Endothelial cell of umbilical vein (primary cell): ENCODE measurements around the gene TMEM175. TPM values are rescaled to one million over a fixed set of nuclear protein-coding genes. Genes with fewer than 3 reads are reported as not detected.

Source experiments
- BruUV-seq: library from RNA; stranded (reverse); fragments of 400-500 nt; replicated peaks from 2 replicates; lab custom pipeline; 2021; lab: Mats Ljungman, UMichigan
- CTCF ChIA-PET: fragments of 300-600, 350-600 bp; sonication (Branson Sonifier 250); formaldehyde crosslinking; loops from one replicate; lab custom pipeline; 2021; ENCODE audit warnings: antibody characterized with exemption, inconsistent platforms; lab: Charles Lee
- POLR2A ChIA-PET: fragments of 300-600, 350-600 bp; sonication (Branson Sonifier 250); formaldehyde crosslinking; loops from one replicate; lab custom pipeline; 2021; ENCODE audit warnings: antibody characterized with exemption, inconsistent platforms; lab: Charles Lee
- DNase-seq: peaks from one replicate; pipeline ENCODE4 v3.0.0-alpha.2; 2011; ENCODE audit warnings: low read depth, low spot score
- FAIRE-seq: peaks from 2 replicates; lab custom pipeline; 2011; peaks lifted over from hg19 to GRCh38; lab: Jason Lieb, UNC
- H2AFZ ChIP-seq: 2 replicates; pipeline ENCODE4 v1.6.0; 2012; ENCODE audit warnings: low read depth, low read length, control low read depth, inconsistent platforms
- H3K27ac ChIP-seq: 2 replicates; pipeline ENCODE4 v1.5.1; 2011; ENCODE audit warnings: low read depth, mild to moderate bottlenecking, control low read depth, low read length, moderate library complexity; ENCODE audit not compliant: insufficient read depth
- H3K27me3 ChIP-seq, 2 experiments: 2 replicates each; pipeline versions ENCODE4 v1.6.0 to v1.6.1; 2011; ENCODE audit warnings: low read length in 2 of 2, mixed read lengths in 1 of 2; ENCODE audit not compliant: control insufficient read depth in 2 of 2, insufficient read depth in 2 of 2
- H3K36me3 ChIP-seq, 2 experiments: 2 replicates in 1 of 2; 3 replicates in 1 of 2; pipeline ENCODE4 v1.5.1; 2011; ENCODE audit warnings: low read length in 2 of 2, mild to moderate bottlenecking in 1 of 2, moderate library complexity in 1 of 2; ENCODE audit not compliant: control insufficient read depth in 2 of 2, insufficient read depth in 2 of 2; ENCODE audit errors: extremely low read depth in 1 of 2
- H3K4me1 ChIP-seq: 3 replicates; pipeline ENCODE4 v1.5.1; 2011; ENCODE audit warnings: mild to moderate bottlenecking, low read length; ENCODE audit not compliant: control insufficient read depth, insufficient read depth; ENCODE audit errors: extremely low read depth
- H3K4me2 ChIP-seq: 2 replicates; pipeline ENCODE4 v1.6.1; 2011; ENCODE audit warnings: low read length, control low read depth, mixed read lengths; ENCODE audit not compliant: insufficient read depth
- H3K4me3 ChIP-seq, 3 experiments: fragments of 200-600 bp in 1 of 3; sonication (generic), shearing (Covaris generic) in 1 of 3; replicated peaks in 1 of 3; 2 replicates each; pipeline ENCODE4 v1.5.1; 2011 to 2016; ENCODE audit warnings: control low read depth in 3 of 3, low read length in 3 of 3, mild to moderate bottlenecking in 2 of 3, inconsistent platforms in 1 of 3, low read depth in 1 of 3, moderate library complexity in 1 of 3; ENCODE audit not compliant: insufficient read depth in 1 of 3
- H3K79me2 ChIP-seq: 2 replicates; pipeline ENCODE4 v1.6.0; 2012; ENCODE audit warnings: low read length, inconsistent platforms; ENCODE audit not compliant: control insufficient read depth, insufficient read depth
- H3K9ac ChIP-seq: replicated peaks from 2 replicates; pipeline ENCODE3; 2011; ENCODE audit warnings: low read length, control low read depth; ENCODE audit not compliant: insufficient read depth; ENCODE audit errors: extremely low read depth
- H3K9me1 ChIP-seq: replicated peaks from 3 replicates; pipeline ENCODE4 v1.6.0; 2011; ENCODE audit warnings: mild to moderate bottlenecking, low read length; ENCODE audit not compliant: control insufficient read depth, insufficient read depth; ENCODE audit errors: extremely low read depth
- H3K9me3 ChIP-seq: replicated peaks from 2 replicates; pipeline ENCODE4 v1.5.1; 2012; ENCODE audit warnings: low read length, inconsistent platforms; ENCODE audit not compliant: control insufficient read depth, insufficient read depth
- H4K20me1 ChIP-seq: replicated peaks from 2 replicates; pipeline ENCODE3; 2011; ENCODE audit warnings: mild to moderate bottlenecking, low read length; ENCODE audit not compliant: control insufficient read depth, insufficient read depth; ENCODE audit errors: extremely low read depth
- EZH2 ChIP-seq: IDR thresholded peaks from 2 replicates; pipeline ENCODE4 v1.6.1; 2012; ENCODE audit warnings: borderline replicate concordance, low read depth, mild to moderate bottlenecking, moderate library complexity, low read length, inconsistent platforms; ENCODE audit not compliant: severe bottlenecking
- FOS ChIP-seq: IDR thresholded peaks from 2 replicates; pipeline ENCODE4 v1.6.1; 2011; ENCODE audit warnings: mild to moderate bottlenecking, low read length, moderate library complexity, borderline replicate concordance; ENCODE audit not compliant: insufficient read depth
- GATA2 ChIP-seq: IDR thresholded peaks from 2 replicates; pipeline ENCODE4 v1.7.0; 2011; ENCODE audit warnings: low read depth, mild to moderate bottlenecking, moderate library complexity, mixed read lengths, low read length; ENCODE audit not compliant: insufficient read length, insufficient read depth
- JUN ChIP-seq: IDR thresholded peaks from 2 replicates; pipeline ENCODE4 v1.6.1; 2011; ENCODE audit warnings: borderline replicate concordance, low read depth; ENCODE audit not compliant: insufficient read length, insufficient read depth
- MYC ChIP-seq: IDR thresholded peaks from one replicate; pipeline ENCODE4 v1.6.1; 2011; ENCODE audit warnings: mild to moderate bottlenecking, low read depth, low read length
- POLR2A ChIP-seq: IDR thresholded peaks from 2 replicates; pipeline ENCODE4 v1.6.1; 2012; ENCODE audit warnings: low read depth, mild to moderate bottlenecking, control low read depth, low read length
- POLR2AphosphoS5 ChIP-seq: IDR thresholded peaks from 2 replicates; pipeline ENCODE4 v1.6.1; 2012; ENCODE audit warnings: low read depth, mild to moderate bottlenecking, control low read depth, low read length, moderate library complexity; ENCODE audit not compliant: insufficient read depth
- dilution Hi-C: fragments of 300-500 bp; cut with MboI; formaldehyde crosslinking; loops from one replicate; pipeline ENCODE4 v1.15.0; 2019; ENCODE audit warnings: low sequenced_read_pairs; ENCODE audit not compliant: extremely low pct_ligation_motif_present
- intact Hi-C: fragments of 100-400 bp; cut with micrococcal nuclease; formaldehyde crosslinking; loops from one replicate; pipeline ENCODE4 v1.10.0; 2022
- polyA plus RNA-seq, 4 experiments: library from polyadenylated mRNA; depleted of rRNA in 3 of 4; stranded (reverse) in 3 of 4; unstranded in 1 of 4; fragments of >200 nt; gene quantifications; 2 replicates each; pipeline versions ENCODE4 v1.2.1 to v1.2.3, GENCODE V29; 2011 to 2012; ENCODE audit warnings: missing spikeins in 1 of 4
- total RNA-seq: library from RNA; stranded (reverse); gene quantifications from 2 replicates; pipeline ENCODE4 v1.2.3, GENCODE V29; 2021
- TF ChIP-seq, protein P1 (sequence below), 2 donors: IDR thresholded peaks; 1 replicate in 1 of 2; 2 replicates in 1 of 2; pipeline ENCODE4 v1.5.1; 2011; ENCODE audit warnings: low read length in 2 of 2, mild to moderate bottlenecking in 2 of 2, moderate library complexity in 2 of 2, control low read depth in 1 of 2, inconsistent platforms in 1 of 2, low read depth in 1 of 2; ENCODE audit not compliant: insufficient read depth in 1 of 2; ENCODE audit errors: extremely low read depth in 1 of 2
- TF ChIP-seq, protein P2 (sequence below): IDR thresholded peaks from 2 replicates; pipeline ENCODE4 v1.6.1; 2011; ENCODE audit not compliant: insufficient read depth, insufficient read length

TMEM175 gene
- total and polyA plus RNA-seq, 2 donors (not counting 3 experiments of a cell fraction or from before 2014, with no cell fraction given): 21.9 to 80.1 TPM

DNA sequence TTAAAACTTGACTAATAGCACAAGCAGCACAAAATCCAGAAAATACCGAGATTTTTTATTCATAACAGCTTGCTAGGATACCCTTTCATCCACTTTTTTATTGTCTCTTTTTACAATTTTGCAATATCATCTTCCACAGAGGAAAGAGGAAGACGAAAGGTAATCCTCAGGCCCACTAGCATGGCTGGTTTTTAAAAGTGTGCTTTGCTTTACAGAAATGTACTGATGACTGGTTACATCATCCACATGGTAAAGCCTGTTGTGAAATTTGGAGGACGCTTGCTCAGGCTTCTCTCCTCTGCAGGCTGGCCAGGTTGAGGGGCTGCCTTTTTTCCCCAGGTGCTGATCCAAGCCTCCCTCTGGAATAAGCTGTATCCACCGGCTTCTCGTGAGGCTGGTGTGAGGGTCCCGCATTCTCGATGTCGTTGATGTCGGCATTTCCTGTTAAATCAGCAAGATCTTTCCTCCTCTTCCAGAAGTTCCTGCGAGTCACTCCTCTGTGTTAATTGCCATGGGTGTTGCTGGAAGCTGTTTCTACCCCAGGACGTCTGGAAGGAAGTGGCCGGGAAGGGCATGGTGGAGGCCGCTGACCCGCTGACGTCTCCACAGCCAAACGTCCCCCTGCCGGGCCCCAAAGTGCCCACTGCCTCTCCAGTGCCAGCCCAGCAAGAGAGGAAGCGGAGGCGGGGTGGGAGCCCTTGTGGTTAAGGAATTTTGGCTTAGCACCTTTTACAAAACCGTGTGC lies 46.9 kb downstream of the TMEM175 start:
- ChIA-PET CTCF (interaction anchor here (0.8 to 2.1 kb wide), 2 partner anchors 8 to 13 kb away, joined by 3 to 8 read pairs; partner anchors contain the start of gene IDUA), POLR2A (no interaction called here)
- Histone ChIP-seq H3K4me1 (peaks cover 11% of the 10 kb centered on the region), H3K4me2 (peak overlapping the region; percentile 43), H3K36me3 (no peaks in the 10 kb centered on the region), H3K27ac (peak overlapping the region; percentile 5), H3K4me3 (peak overlapping the region in 1 of 3 experiments; percentile 12), H3K9me3 (no peaks in the 10 kb centered on the region), H2AFZ (peak overlapping the region; percentile 76), H4K20me1 (no peaks in the 10 kb centered on the region), H3K9ac (peak overlapping the region; percentile 12), H3K9me1 (no peaks in the 10 kb centered on the region), H3K27me3 (no peaks in the 10 kb centered on the region), H3K79me2 (no peaks in the 10 kb centered on the region)
- dilution Hi-C loops (no loop called here), intact Hi-C loops (no loop called here)
- TF ChIP-seq JUN: no peak
- TF ChIP-seq, protein P1, sequence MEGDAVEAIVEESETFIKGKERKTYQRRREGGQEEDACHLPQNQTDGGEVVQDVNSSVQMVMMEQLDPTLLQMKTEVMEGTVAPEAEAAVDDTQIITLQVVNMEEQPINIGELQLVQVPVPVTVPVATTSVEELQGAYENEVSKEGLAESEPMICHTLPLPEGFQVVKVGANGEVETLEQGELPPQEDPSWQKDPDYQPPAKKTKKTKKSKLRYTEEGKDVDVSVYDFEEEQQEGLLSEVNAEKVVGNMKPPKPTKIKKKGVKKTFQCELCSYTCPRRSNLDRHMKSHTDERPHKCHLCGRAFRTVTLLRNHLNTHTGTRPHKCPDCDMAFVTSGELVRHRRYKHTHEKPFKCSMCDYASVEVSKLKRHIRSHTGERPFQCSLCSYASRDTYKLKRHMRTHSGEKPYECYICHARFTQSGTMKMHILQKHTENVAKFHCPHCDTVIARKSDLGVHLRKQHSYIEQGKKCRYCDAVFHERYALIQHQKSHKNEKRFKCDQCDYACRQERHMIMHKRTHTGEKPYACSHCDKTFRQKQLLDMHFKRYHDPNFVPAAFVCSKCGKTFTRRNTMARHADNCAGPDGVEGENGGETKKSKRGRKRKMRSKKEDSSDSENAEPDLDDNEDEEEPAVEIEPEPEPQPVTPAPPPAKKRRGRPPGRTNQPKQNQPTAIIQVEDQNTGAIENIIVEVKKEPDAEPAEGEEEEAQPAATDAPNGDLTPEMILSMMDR (IDR thresholded peaks at IDR 0.05; ENCODE audit: extremely low read depth in 1 of 2, insufficient read depth in 1 of 2, low read depth in 1 of 2, low read length in 2 of 2): no peak
- TF ChIP-seq EZH2: no peak
- no peak for TF ChIP-seq POLR2A
- no peak for TF ChIP-seq FOS
- peak; percentile 37 for TF ChIP-seq GATA2
- TF ChIP-seq, protein P2, sequence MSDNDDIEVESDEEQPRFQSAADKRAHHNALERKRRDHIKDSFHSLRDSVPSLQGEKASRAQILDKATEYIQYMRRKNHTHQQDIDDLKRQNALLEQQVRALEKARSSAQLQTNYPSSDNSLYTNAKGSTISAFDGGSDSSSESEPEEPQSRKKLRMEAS: no peak
- peak; percentile 12 for TF ChIP-seq POLR2AphosphoS5
- no peak for TF ChIP-seq MYC
- BruUV-seq: no TSS peak
- peak; percentile 43 for DNase-seq
- peak; percentile 79 for FAIRE-seq
